IMR-90 (cell line): ENCODE data around the gene VMAC.

Source experiments
- CEBPB ChIP-seq: IDR thresholded peaks from 2 replicates; pipeline ENCODE4 v1.6.1; 2012; ENCODE audit warnings: low read depth, low read length, improper control_type of control experiment
- CHD1 ChIP-seq: IDR thresholded peaks from 2 replicates; pipeline ENCODE4 v1.6.1; 2012; ENCODE audit warnings: low read depth, low read length, improper control_type of control experiment
- MAFK ChIP-seq: IDR thresholded peaks from 2 replicates; pipeline ENCODE4 v1.6.1; 2012; ENCODE audit warnings: low read depth, low read length, improper control_type of control experiment
- MAZ ChIP-seq: IDR thresholded peaks from 2 replicates; pipeline ENCODE4 v1.6.1; 2012; ENCODE audit warnings: low read depth, mild to moderate bottlenecking, low read length, improper control_type of control experiment, moderate library complexity, borderline replicate concordance
- NFE2L2 ChIP-seq: fragments of 150-350 bp; IDR thresholded peaks from 2 replicates; pipeline ENCODE4 v1.6.1; 2016; ENCODE audit warnings: low read depth, mild to moderate bottlenecking, low read length
- POLR2A ChIP-seq: IDR thresholded peaks from 2 replicates; pipeline ENCODE4 v1.6.1; 2012; ENCODE audit warnings: mild to moderate bottlenecking, low read depth, low read length
- RCOR1 ChIP-seq: IDR thresholded peaks from 2 replicates; pipeline ENCODE4 v1.6.1; 2012; ENCODE audit warnings: mild to moderate bottlenecking, low read length, improper control_type of control experiment; ENCODE audit not compliant: insufficient replicate concordance
- SMC3 ChIP-seq: fragments of 150-350 bp; IDR thresholded peaks from 2 replicates; pipeline ENCODE4 v1.6.1; 2016; ENCODE audit warnings: low read depth, mild to moderate bottlenecking, antibody characterized with exemption, low read length, moderate library complexity
- TF ChIP-seq, protein P1 (sequence below): fragments of 150-350 bp; IDR thresholded peaks from 2 replicates; pipeline ENCODE4 v1.6.1; 2017; ENCODE audit warnings: mild to moderate bottlenecking, antibody characterized with exemption, low read length, low read depth
- TF ChIP-seq, protein P2 (sequence below): conservative IDR thresholded peaks from 2 replicates; pipeline ENCODE4 v1.5.1; 2012; ENCODE audit warnings: mild to moderate bottlenecking, low read depth, low read length, improper control_type of control experiment

- no peak for TF ChIP-seq POLR2A
- TF ChIP-seq, protein P1, sequence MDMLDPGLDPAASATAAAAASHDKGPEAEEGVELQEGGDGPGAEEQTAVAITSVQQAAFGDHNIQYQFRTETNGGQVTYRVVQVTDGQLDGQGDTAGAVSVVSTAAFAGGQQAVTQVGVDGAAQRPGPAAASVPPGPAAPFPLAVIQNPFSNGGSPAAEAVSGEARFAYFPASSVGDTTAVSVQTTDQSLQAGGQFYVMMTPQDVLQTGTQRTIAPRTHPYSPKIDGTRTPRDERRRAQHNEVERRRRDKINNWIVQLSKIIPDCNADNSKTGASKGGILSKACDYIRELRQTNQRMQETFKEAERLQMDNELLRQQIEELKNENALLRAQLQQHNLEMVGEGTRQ: no peak
- TF ChIP-seq, protein P2, sequence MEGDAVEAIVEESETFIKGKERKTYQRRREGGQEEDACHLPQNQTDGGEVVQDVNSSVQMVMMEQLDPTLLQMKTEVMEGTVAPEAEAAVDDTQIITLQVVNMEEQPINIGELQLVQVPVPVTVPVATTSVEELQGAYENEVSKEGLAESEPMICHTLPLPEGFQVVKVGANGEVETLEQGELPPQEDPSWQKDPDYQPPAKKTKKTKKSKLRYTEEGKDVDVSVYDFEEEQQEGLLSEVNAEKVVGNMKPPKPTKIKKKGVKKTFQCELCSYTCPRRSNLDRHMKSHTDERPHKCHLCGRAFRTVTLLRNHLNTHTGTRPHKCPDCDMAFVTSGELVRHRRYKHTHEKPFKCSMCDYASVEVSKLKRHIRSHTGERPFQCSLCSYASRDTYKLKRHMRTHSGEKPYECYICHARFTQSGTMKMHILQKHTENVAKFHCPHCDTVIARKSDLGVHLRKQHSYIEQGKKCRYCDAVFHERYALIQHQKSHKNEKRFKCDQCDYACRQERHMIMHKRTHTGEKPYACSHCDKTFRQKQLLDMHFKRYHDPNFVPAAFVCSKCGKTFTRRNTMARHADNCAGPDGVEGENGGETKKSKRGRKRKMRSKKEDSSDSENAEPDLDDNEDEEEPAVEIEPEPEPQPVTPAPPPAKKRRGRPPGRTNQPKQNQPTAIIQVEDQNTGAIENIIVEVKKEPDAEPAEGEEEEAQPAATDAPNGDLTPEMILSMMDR: no peak
- TF ChIP-seq MAZ: no peak
- TF ChIP-seq RCOR1: no peak
- no peak for TF ChIP-seq CHD1
- no peak for TF ChIP-seq SMC3
- TF ChIP-seq NFE2L2: no peak
- no peak for TF ChIP-seq CEBPB
- TF ChIP-seq MAFK: no peak
These were observed 18.7 kb downstream of the VMAC start for GRCh38 chr19:5923356-5923755.
